K562 (cell line): ENCODE data around the gene TAF5L. TPM values are rescaled to one million over a fixed set of nuclear protein-coding genes. Genes with fewer than 3 reads are reported as not detected.

Source experiments
- COPS2 ChIP-seq: fragments of 450-650 bp; conservative IDR thresholded peaks from 2 replicates; pipeline ENCODE4 v1.6.1; 2016; ENCODE audit warnings: mild to moderate bottlenecking, moderate library complexity
- PYGO2 ChIP-seq: fragments of 450-650 bp; IDR thresholded peaks from 2 replicates; pipeline ENCODE4 v1.6.1; 2016; ENCODE audit warnings: mild to moderate bottlenecking, missing genetic modification characterization, moderate library complexity, missing compliant biosample characterization
- SMARCA4 ChIP-seq: fragments of 450-650 bp; IDR thresholded peaks from 2 replicates; pipeline ENCODE4 v1.6.1; 2016
- VEZF1 ChIP-seq: fragments of 200-800 bp; sonication (Bioruptor generic); IDR thresholded peaks from 2 replicates; pipeline ENCODE4 v1.6.1; 2017; ENCODE audit warnings: missing genetic modification characterization, missing compliant biosample characterization
- ZNF253 ChIP-seq: fragments of 250-450 bp; sonication (Bioruptor Pico); conservative IDR thresholded peaks from 2 replicates; pipeline ENCODE4 v1.6.1; 2021; ENCODE audit warnings: mild to moderate bottlenecking
- ZNF592 ChIP-seq: fragments of 450-650 bp; IDR thresholded peaks from 2 replicates; pipeline ENCODE4 v1.6.1; 2017; ENCODE audit warnings: antibody characterized with exemption, mild to moderate bottlenecking
- polyA plus RNA-seq, 8 experiments: library from polyadenylated mRNA; depleted of rRNA in 4 of 8; stranded (reverse) in 5 of 8; unstranded in 3 of 8; fragments of >200 nt; fragmentation: Nextera tagmentation in 2 of 8; fragmentation: Illumina TruSeq in 1 of 8; extraction: Ambion mirVana in 2 of 8; extraction: Trizol in 1 of 8; gene quantifications; 2 replicates each; pipeline versions ENCODE4 v1.2.1 to v1.2.3, GENCODE V29; 2011 to 2014; ENCODE audit warnings: inconsistent platforms in 1 of 8, missing spikeins in 1 of 8
- total RNA-seq, 7 experiments: library from RNA; depleted of rRNA in 6 of 7; stranded (reverse); fragments of >200 nt in 6 of 7; fragmentation: Illumina TruSeq in 2 of 7; extraction: Trizol in 2 of 7; gene quantifications; 2 replicates each; pipeline versions ENCODE4 v1.2.1 to v1.2.3, GENCODE V29; 2011 to 2021; ENCODE audit warnings: low replicate concordance in 1 of 7

The TAF5L gene
- total and polyA plus RNA-seq, 9 of the 15 experiments (the other 6 are each of a cell fraction or from before 2014, with no cell fraction given) = 2.2 to 34.2 (median 23.3) TPM

DNA sequence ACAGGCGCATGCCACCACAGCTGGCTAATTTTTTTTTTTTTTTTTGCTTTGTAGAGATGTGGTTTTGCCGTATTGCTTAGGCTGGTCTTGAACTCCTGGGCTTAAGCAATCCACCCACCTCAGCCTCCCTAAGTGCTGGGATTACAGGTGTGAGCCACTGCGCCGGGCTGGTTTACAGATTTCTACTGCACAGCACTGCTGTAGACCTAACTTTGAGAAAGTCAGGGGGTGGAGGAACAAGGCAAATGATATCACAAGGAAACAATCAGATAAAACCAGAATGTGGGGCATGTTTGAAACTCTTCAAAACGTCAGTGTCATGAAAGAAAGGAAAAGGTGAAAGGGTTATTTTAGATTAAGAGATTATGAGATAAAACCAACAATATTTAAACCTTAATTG lies 45.4 kb upstream of the TAF5L start (continued):
- TF ChIP-seq ZNF592 = no peak
- TF ChIP-seq VEZF1 (CRISPR knock-in tag) = no peak
- TF ChIP-seq PYGO2 (tag) = no peak
- no peak for TF ChIP-seq SMARCA4
- TF ChIP-seq ZNF253 (CRISPR knock-in tag) = no peak
- no peak for TF ChIP-seq COPS2
